ENCODE results near the gene PRIMA1.

The PRIMA1 gene

DNA sequence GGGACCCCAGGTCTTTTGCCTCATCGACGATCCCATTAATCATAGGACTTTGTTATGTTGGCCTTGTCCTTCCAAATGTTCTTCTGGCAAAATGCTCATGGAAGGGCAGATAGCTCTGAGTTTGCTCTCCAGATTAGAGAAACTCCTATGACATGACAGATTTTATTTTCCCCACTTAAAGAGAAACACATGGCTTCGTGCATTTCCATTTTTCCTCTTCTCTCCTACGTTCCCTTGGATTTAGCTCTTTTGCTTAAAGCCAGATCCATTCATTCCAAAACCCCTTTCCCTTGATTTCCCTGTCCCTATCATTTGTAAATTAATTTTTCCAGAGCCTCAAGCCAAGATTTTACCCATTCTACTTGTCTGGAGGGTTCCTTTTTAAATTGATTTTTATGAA, 2.9 kb downstream of the PRIMA1 start:
- ATAC-seq (no peak), DNase-seq (no peak)
- Mint-ChIP-seq H3K4me3 (no peak overlapping the region), H3K9me3 (no peaks in the 10 kb centered on the region), H3K27ac (no peak overlapping the region), H3K27me3 (peaks cover 43% of the 10 kb centered on the region), H3K36me3 (ENCODE audit: low read depth) (no peaks in the 10 kb centered on the region), H3K4me1 (no peaks in the 10 kb centered on the region)

DNA sequence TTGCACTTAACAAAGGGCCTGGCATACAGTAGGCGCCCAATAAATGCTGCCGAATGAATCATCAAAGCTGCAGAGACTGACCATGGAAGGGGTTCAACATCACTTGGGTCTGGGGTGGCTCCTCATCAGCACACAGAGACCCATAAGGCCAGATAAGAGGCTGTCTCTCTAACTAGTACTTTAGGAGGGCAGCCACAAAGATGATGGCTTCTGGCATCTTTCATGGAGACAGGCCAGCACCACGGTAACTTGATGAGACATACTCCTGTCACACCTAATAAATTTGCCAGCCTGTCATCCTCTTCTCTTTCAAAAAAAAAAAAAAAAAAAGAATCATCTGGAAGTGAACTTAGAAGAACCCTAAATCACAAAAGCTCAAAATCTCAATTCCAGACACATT, 3.4 kb downstream of the PRIMA1 start:
- peaks cover 38% of the 10 kb centered on the region for H3K27me3 Mint-ChIP-seq
- ATAC-seq (no peak), DNase-seq (no peak)
- H3K9me3 Mint-ChIP-seq, result no peaks in the 10 kb centered on the region
- no peaks in the 10 kb centered on the region for H3K4me1 Mint-ChIP-seq
- H3K27ac Mint-ChIP-seq, result no peak overlapping the region
- H3K36me3 Mint-ChIP-seq (ENCODE audit: low read depth), result no peaks in the 10 kb centered on the region
- no peak overlapping the region for H3K4me3 Mint-ChIP-seq

DNA sequence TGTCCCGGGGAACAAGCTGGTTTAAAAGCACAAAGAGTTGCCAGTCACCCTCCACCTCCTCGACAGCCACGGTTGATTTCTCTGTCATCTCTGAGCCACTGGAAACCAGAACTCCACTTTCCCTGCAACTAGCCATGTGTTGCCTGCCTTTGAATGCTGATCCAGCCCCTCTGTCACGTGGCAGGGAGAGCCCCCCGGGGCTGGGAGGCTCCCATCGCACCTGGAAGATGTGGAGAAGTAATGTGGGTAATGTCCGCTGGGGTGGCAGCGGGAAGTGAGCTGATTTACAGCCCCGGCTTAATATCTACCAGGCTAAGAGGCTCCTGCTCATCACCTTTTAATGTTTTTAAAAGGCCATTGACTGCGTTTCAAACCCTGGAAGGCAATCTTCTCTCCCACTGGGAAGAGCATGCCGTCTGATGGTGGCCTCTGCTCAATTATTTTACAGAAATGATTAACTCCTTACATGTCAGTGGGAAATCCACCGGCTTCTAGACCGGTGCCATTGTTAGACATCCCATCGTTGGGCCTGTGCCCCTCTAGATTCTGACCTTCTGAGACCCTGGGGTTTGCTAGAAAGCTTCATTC, 7.4 kb downstream of the PRIMA1 start:
- Mint-ChIP-seq H3K4me3 (no peak overlapping the region), H3K36me3 (ENCODE audit: low read depth) (no peaks in the 10 kb centered on the region), H3K27me3 (peaks cover 7% of the 10 kb centered on the region), H3K9me3 (no peaks in the 10 kb centered on the region), H3K27ac (no peak overlapping the region), H3K4me1 (no peaks in the 10 kb centered on the region)
- no peak for DNase-seq
- no peak for ATAC-seq

DNA sequence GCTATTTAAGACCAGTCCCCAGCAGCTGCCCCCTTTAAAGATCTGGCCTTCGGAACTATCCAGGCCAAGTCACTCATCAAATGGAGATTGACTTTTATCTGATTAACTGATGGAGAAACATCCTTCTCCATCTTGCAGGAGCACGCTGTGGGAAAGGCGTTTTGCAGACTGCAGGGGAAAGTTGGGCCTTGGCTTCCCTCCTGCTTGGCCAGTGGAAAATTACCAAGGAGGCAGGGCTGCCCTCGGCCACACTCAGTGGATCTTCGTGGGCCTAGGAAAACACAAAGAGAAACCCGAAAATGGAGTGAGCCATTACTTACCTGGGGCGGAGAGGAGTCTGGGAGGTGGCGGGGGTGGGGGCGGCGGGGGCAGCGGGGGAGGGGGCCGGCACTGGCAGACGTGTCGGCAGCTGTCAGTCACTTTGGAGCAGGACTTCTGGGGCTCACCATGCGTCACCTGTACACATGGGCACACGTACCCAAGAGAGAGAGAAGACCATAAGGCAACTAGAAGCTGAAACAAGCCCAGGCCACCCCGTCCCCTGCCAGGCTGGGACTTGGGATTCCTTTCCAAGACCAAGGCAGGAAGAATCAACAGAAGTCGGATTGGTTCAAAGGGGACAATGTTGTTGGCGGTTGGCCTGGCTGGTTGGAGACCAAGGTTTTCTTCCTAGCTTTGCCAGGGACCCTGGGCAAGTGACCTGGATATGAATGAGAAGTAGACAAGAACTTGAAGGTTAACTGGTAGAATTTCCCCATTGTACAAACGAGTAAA, 9.2 kb downstream of the PRIMA1 start:
- no peak for DNase-seq
- ATAC-seq, result no peak
- Mint-ChIP-seq H3K36me3 (ENCODE audit: low read depth) (no peaks in the 10 kb centered on the region), H3K9me3 (no peaks in the 10 kb centered on the region), H3K27ac (no peak overlapping the region), H3K27me3 (no peaks in the 10 kb centered on the region), H3K4me3 (no peak overlapping the region), H3K4me1 (no peaks in the 10 kb centered on the region)

DNA sequence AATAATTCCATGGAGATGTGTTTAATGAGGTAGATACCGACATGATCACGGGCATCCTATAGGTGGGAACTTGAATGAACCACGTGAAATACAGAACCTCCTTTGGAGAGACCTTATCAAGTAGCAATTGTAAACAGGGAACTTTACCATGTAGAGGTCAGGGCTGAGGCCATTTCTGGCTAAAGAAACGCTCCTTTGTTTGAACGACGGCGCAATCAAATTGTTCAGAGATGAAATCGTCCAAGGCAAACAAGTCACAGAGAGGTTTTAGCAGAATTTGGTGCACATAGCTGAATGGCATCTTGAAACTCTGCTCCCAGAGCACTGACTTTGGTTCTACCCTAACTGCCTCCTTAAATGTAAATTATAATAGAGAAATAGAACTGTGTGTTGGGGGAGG, 9.8 kb downstream of the PRIMA1 start:
- Mint-ChIP-seq H3K9me3 (no peaks in the 10 kb centered on the region), H3K27ac (no peak overlapping the region), H3K27me3 (no peaks in the 10 kb centered on the region), H3K4me3 (no peak overlapping the region), H3K4me1 (no peaks in the 10 kb centered on the region), H3K36me3 (ENCODE audit: low read depth) (no peaks in the 10 kb centered on the region)
- ATAC-seq (no peak), DNase-seq (no peak)

DNA sequence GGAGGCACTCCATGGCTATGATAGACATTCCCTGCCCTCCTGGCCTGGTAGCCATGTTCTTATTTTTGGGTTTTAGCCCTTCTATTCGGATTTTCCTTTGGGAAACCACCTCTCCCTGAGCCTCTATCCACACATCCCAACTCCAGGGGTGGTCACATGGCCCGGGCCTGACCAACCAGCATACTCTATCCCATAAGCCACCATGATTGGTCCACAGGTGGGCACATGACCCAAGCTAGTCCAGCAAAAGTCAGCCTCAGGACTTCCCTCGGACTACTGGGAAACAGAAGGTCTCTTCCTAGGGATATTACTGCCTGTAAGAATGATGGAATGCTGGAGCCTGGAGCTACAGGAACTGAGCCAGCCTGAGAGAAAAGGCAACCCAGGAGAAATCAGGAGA, 12.5 kb downstream of the PRIMA1 start:
- no peaks in the 10 kb centered on the region for H3K4me1 Mint-ChIP-seq
- no peak overlapping the region for H3K27ac Mint-ChIP-seq
- DNase-seq (no peak), ATAC-seq (no peak)
- H3K9me3 Mint-ChIP-seq, result no peaks in the 10 kb centered on the region
- no peaks in the 10 kb centered on the region for H3K36me3 Mint-ChIP-seq (ENCODE audit: low read depth)
- H3K27me3 Mint-ChIP-seq, result no peaks in the 10 kb centered on the region
- no peak overlapping the region for H3K4me3 Mint-ChIP-seq

DNA sequence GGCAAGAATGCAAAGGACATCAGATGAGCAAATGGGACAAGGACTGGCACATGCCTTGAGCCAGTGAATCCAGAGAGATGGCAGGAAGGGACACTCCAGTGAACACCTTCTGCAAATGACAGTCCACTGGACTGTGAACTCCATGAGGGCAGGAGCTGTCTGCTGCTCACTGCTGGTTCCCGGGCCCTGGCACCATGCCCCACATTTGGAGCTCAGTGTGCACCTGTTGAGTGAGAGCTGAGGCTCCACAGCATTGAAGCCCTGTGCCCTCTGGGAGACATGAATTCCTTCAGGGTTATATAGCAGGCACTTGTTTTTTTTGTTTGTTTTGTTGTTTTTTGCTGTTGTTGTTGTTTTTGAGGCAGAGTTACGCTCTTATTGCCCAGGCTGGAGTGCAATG, 13.1 kb downstream of the PRIMA1 start:
- ATAC-seq (no peak), DNase-seq (no peak)
- Mint-ChIP-seq H3K4me1 (no peaks in the 10 kb centered on the region), H3K36me3 (ENCODE audit: low read depth) (no peaks in the 10 kb centered on the region), H3K4me3 (no peak overlapping the region), H3K9me3 (no peaks in the 10 kb centered on the region), H3K27ac (no peak overlapping the region), H3K27me3 (no peaks in the 10 kb centered on the region)

DNA sequence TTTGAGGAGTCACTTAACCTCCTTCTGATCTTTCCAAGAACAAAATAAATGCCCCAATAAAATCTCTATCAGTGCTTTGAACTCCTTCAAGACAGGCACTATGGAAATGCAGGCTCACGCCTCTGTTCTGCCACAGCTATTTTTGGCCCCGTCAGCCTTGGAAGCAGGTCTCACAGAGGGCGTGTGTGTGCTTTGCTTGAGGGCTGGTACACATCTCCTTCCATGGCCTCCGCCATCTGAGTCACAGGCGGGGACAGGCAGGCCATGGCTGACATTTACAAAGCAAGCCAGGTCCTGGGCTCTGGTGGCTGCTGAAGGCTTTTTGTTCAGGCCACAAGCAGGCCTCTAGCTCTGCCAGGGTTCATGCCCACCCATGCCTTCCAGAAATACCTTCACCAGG, 16.0 kb downstream of the PRIMA1 start:
- H3K9me3 Mint-ChIP-seq, result no peaks in the 10 kb centered on the region
- no peak overlapping the region for H3K4me3 Mint-ChIP-seq
- ATAC-seq (no peak), DNase-seq (no peak)
- peaks cover 2% of the 10 kb centered on the region for H3K27me3 Mint-ChIP-seq
- no peaks in the 10 kb centered on the region for H3K36me3 Mint-ChIP-seq (ENCODE audit: low read depth)
- no peaks in the 10 kb centered on the region for H3K4me1 Mint-ChIP-seq
- no peak overlapping the region for H3K27ac Mint-ChIP-seq

DNA sequence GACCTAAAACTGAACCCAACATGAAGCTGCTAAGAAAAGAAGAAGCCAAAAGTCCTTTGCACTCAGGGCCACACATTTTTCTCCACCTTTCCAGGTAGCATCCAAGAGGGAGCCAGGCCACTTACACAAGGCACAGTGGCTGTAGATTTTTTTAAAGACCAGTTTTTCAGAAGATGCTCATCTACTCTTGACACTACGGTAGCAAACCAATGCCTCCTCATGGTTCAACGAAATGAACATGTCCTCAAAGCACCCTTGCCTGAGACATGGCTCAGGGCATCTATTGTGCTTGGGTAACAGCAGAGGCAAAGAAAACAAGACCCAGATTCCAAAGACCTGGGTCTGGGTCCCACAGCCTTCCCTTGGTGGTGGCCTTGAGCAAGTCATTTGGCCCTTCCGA, 22.3 kb downstream of the PRIMA1 start:
- Mint-ChIP-seq H3K27me3 (peaks cover 8% of the 10 kb centered on the region), H3K36me3 (ENCODE audit: low read depth) (no peaks in the 10 kb centered on the region), H3K9me3 (no peaks in the 10 kb centered on the region), H3K27ac (no peak overlapping the region), H3K4me3 (no peak overlapping the region), H3K4me1 (no peaks in the 10 kb centered on the region)
- ATAC-seq (no peak), DNase-seq (no peak)

DNA sequence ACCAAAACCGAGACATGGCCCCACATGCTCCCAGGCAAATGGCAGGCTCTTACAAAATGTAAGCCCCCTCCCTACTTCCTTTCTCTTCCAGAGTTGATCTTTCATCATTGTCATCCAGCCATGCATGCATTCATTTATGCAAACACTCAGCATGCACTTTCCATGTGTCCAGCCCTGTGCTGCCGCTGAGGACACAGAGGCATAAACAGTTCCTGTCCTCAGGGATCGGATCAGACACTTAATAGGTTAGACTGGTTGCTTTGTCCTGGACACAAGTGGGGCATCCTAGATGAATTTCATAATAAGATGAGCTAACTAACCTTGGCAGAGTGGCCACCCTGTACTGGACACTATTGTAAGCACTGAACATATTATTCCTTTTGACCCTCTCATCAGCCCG, 23.1 kb downstream of the PRIMA1 start:
- Mint-ChIP-seq H3K36me3 (ENCODE audit: low read depth) (no peaks in the 10 kb centered on the region), H3K4me1 (no peaks in the 10 kb centered on the region), H3K27ac (no peak overlapping the region), H3K9me3 (no peaks in the 10 kb centered on the region), H3K27me3 (peaks cover 10% of the 10 kb centered on the region), H3K4me3 (no peak overlapping the region)
- DNase-seq (no peak), ATAC-seq (no peak)

DNA sequence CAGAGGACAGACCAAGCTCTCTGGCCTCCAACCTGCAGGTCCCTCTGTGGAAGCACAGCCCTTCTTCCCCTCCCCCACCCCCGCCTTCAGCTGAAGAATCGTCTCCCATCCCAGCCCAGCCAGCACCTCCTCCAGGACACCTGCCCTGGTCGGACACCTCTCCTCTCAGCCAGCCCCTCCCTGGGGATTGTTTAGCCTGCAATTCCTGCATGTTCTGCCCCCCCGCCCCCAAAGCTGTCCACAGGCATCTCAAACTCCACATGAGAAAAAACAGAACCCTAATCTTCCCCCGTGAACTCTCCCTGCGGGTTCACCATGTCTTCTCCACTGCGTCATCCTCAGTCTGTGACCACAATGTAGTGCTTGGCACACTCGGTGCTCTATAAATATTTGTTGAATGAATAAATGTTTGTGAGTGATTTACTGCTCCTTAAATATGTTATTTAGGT, 24.1 kb downstream of the PRIMA1 start:
- H3K9me3 Mint-ChIP-seq, result no peaks in the 10 kb centered on the region
- no peak for ATAC-seq
- peaks cover 8% of the 10 kb centered on the region for H3K27me3 Mint-ChIP-seq
- H3K4me1 Mint-ChIP-seq, result no peaks in the 10 kb centered on the region
- no peak overlapping the region for H3K27ac Mint-ChIP-seq
- H3K36me3 Mint-ChIP-seq (ENCODE audit: low read depth), result no peaks in the 10 kb centered on the region
- H3K4me3 Mint-ChIP-seq, result no peak overlapping the region
- no peak for DNase-seq

DNA sequence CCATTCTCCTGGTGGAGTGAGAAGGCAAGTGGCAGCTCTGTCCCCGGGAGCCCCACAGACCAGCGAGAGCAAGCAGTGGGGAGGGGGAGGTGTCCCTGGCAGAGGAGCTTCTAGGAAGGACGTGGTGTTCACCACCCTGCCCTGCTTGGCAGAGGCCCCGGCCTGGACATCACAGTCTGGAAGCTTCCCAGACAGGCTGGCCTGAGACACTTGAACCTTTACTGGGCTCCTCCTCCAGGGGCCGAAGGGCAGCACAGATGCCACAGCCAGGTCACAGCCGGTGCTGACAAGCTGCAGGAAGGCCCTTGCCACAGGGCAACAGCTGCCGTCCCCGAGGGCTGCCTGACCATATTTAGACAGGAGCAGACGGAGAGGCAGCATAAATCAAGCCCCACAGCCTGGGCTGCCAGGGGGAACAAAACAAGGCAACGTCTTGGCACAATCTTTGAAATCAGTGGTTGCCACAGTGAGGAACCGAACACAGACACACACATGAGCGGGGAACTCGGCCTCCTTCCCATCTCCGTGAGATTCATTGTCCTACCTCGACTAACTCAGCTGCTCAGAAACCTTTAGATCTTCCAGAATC, 28.5 kb downstream of the PRIMA1 start:
- H3K27me3 Mint-ChIP-seq, result peaks cover 5% of the 10 kb centered on the region
- no peaks in the 10 kb centered on the region for H3K9me3 Mint-ChIP-seq
- ATAC-seq (no peak), DNase-seq (no peak)
- no peaks in the 10 kb centered on the region for H3K36me3 Mint-ChIP-seq (ENCODE audit: low read depth)
- H3K27ac Mint-ChIP-seq, result no peak overlapping the region
- no peaks in the 10 kb centered on the region for H3K4me1 Mint-ChIP-seq
- H3K4me3 Mint-ChIP-seq, result no peak overlapping the region

DNA sequence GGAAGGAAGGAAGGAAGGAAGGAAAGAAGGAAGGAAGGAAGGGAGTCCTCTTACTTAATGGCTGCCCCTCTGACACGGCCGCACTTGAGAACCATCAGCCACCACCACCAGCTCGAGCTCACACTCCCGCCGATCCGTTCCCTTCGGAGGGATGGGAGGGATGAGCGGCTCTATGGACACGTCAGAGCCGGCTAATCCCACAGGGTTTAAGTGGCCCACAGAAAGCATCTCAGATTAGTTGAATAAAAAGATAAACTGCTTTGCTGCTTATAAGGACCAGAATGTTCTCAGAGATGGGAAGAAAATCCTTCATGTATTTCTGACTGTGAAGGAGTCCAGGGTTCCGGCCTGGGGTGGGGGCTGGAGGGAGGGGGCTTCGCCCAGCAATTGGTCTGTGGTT, 31.1 kb downstream of the PRIMA1 start:
- DNase-seq (no peak), ATAC-seq (no peak)
- no peaks in the 10 kb centered on the region for H3K9me3 Mint-ChIP-seq
- H3K27ac Mint-ChIP-seq, result no peak overlapping the region
- H3K27me3 Mint-ChIP-seq, result peaks cover 5% of the 10 kb centered on the region
- no peaks in the 10 kb centered on the region for H3K4me1 Mint-ChIP-seq
- H3K36me3 Mint-ChIP-seq (ENCODE audit: low read depth), result no peaks in the 10 kb centered on the region
- H3K4me3 Mint-ChIP-seq, result no peak overlapping the region

DNA sequence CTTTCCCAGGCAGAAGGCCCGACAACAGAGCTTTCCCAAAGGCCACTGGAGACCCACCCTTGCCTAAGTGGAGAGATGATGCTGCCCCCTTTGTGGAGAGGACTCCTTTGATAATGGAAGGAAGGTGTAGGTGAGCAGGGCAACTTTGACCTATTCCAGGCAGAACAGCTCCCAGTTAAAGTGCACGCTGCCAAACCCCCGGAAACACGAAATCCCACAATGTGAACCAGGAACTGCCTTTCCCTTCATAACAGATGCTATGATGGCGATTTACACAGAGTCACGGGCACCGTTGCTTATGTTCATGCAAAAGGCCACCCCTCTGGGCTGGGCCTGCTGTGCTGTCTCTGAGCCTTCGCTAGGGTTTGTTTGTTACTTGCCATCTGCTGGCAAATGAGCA, 34.6 kb downstream of the PRIMA1 start:
- no peaks in the 10 kb centered on the region for H3K36me3 Mint-ChIP-seq (ENCODE audit: low read depth)
- no peaks in the 10 kb centered on the region for H3K9me3 Mint-ChIP-seq
- H3K27me3 Mint-ChIP-seq, result no peaks in the 10 kb centered on the region
- DNase-seq (no peak), ATAC-seq (no peak)
- no peak overlapping the region for H3K27ac Mint-ChIP-seq
- H3K4me1 Mint-ChIP-seq, result no peaks in the 10 kb centered on the region
- H3K4me3 Mint-ChIP-seq, result no peak overlapping the region

DNA sequence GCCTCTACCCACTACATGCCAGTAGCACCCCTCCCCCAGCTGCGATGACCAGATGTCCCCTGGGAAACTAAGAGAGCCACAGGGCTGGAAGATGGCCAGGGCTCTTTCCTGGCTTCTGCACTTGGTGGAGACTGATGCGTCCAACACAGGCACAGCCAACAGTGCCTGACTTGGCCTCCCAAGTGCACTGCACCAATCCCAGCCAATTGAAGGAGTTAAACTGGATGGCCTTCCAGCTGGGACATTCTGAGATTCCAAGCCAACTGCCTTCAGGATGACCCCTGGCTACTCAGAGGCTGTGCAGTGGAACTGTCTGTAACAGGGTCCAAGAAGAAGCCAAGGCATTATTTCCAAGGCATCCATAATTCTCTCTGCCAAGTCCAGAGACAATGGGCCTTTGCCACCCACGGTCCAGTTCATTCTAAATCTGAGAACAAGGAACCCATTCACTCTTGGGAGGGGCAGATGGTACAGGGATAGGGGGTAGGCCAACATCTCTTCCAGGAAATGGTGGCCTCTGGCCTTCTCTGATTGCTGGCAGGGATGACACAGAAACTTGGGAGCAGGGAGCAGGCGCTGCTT, 35.2 kb downstream of the PRIMA1 start:
- Mint-ChIP-seq H3K27me3 (no peaks in the 10 kb centered on the region), H3K36me3 (ENCODE audit: low read depth) (no peaks in the 10 kb centered on the region), H3K4me3 (no peak overlapping the region), H3K9me3 (no peaks in the 10 kb centered on the region), H3K27ac (no peak overlapping the region), H3K4me1 (no peaks in the 10 kb centered on the region)
- ATAC-seq (no peak), DNase-seq (no peak)

Measured in activated naive CD8-positive, alpha-beta T cell treated with anti-CD3 and anti-CD28 coated beads, Interleukin-2, amount 50 U/mL, for 24 hours (primary cell).